ENCODE measurements around the gene LCLAT1.
"Not testable (repeated sequence)": the region's sequence is repeated elsewhere in the genome, so short reads cannot be mapped to it uniquely, and the experiment has no call there.

Gene LCLAT1

GRCh38 chr2:30465171-30465545, 18.1 kb downstream of the LCLAT1 start:
- Histone ChIP-seq H3K4me1 (ENCODE audit: control insufficient read depth in 1 of 2, insufficient read depth in 2 of 2, low read length in 2 of 2) (peaks cover 0 to 7% of the 10 kb centered on the region in 2 donors), H3K9me3 (ENCODE audit: control insufficient read depth in 1 of 2, low read length in 2 of 2) (no peaks in the 10 kb centered on the region), H3K36me3 (ENCODE audit: control insufficient read depth in 1 of 2, insufficient read depth in 2 of 2, low read length in 2 of 2) (peaks cover 0 to 2% of the 10 kb centered on the region in 2 donors), H3K27me3 (ENCODE audit: control insufficient read depth in 1 of 2, insufficient read depth in 2 of 2, low read length in 2 of 2) (no peaks in the 10 kb centered on the region), H3K9ac (ENCODE audit: low read depth in 1 of 2, low read length in 2 of 2) (no peak overlapping the region), H3K4me3 (ENCODE audit: low read depth in 1 of 2, low read length in 2 of 2) (peak overlapping the region in 1 of 2 donors; percentile 11), H3K27ac (ENCODE audit: low read depth, low read length) (no peak overlapping the region)

- H3K9ac ChIP-seq (ENCODE audit: low read depth in 1 of 2, low read length in 2 of 2): no peak overlapping the region
- H3K4me1 ChIP-seq (ENCODE audit: control insufficient read depth in 1 of 2, insufficient read depth in 2 of 2, low read length in 2 of 2): peaks cover 0 to 7% of the 10 kb centered on the region in 2 donors
- no peak overlapping the region for H3K27ac ChIP-seq (ENCODE audit: low read depth, low read length)
- H3K27me3 ChIP-seq (ENCODE audit: control insufficient read depth in 1 of 2, insufficient read depth in 2 of 2, low read length in 2 of 2): no peaks in the 10 kb centered on the region
- H3K9me3 ChIP-seq (ENCODE audit: control insufficient read depth in 1 of 2, low read length in 2 of 2): no peaks in the 10 kb centered on the region
- no peak overlapping the region for H3K4me3 ChIP-seq (ENCODE audit: low read depth in 1 of 2, low read length in 2 of 2)
- no peaks in the 10 kb centered on the region for H3K36me3 ChIP-seq (ENCODE audit: control insufficient read depth in 1 of 2, insufficient read depth in 2 of 2, low read length in 2 of 2)
These were observed 19.2 kb downstream of the LCLAT1 start for GRCh38 chr2:30466216-30466615.

GRCh38 chr2:30467062-30467826, 20.2 kb downstream of the LCLAT1 start:
- H3K4me1 ChIP-seq (ENCODE audit: control insufficient read depth in 1 of 2, insufficient read depth in 2 of 2, low read length in 2 of 2); H3K27ac ChIP-seq (ENCODE audit: low read depth, low read length); H3K27me3 ChIP-seq (ENCODE audit: control insufficient read depth in 1 of 2, insufficient read depth in 2 of 2, low read length in 2 of 2); H3K9ac ChIP-seq (ENCODE audit: low read depth in 1 of 2, low read length in 2 of 2); H3K4me3 ChIP-seq (ENCODE audit: low read depth in 1 of 2, low read length in 2 of 2); H3K9me3 ChIP-seq (ENCODE audit: control insufficient read depth in 1 of 2, low read length in 2 of 2); H3K36me3 ChIP-seq (ENCODE audit: control insufficient read depth in 1 of 2, insufficient read depth in 2 of 2, low read length in 2 of 2): not testable (repeated sequence)

GRCh38 chr2:30470426-30470825, 23.4 kb downstream of the LCLAT1 start:
- H3K27ac ChIP-seq (ENCODE audit: low read depth, low read length): no peak overlapping the region
- no peak overlapping the region for H3K9ac ChIP-seq (ENCODE audit: low read depth in 1 of 2, low read length in 2 of 2)
- no peaks in the 10 kb centered on the region for H3K9me3 ChIP-seq (ENCODE audit: control insufficient read depth in 1 of 2, low read length in 2 of 2)
- peaks cover 0 to under 1% of the 10 kb centered on the region in 2 donors for H3K4me1 ChIP-seq (ENCODE audit: control insufficient read depth in 1 of 2, insufficient read depth in 2 of 2, low read length in 2 of 2)
- H3K36me3 ChIP-seq (ENCODE audit: control insufficient read depth in 1 of 2, insufficient read depth in 2 of 2, low read length in 2 of 2): no peaks in the 10 kb centered on the region
- H3K4me3 ChIP-seq (ENCODE audit: low read depth in 1 of 2, low read length in 2 of 2): no peak overlapping the region
- no peaks in the 10 kb centered on the region for H3K27me3 ChIP-seq (ENCODE audit: control insufficient read depth in 1 of 2, insufficient read depth in 2 of 2, low read length in 2 of 2)

GRCh38 chr2:30472326-30472725, 25.3 kb downstream of the LCLAT1 start:
- Histone ChIP-seq H3K9ac (ENCODE audit: low read depth in 1 of 2, low read length in 2 of 2) (no peak overlapping the region), H3K27me3 (ENCODE audit: control insufficient read depth in 1 of 2, insufficient read depth in 2 of 2, low read length in 2 of 2) (no peaks in the 10 kb centered on the region), H3K27ac (ENCODE audit: low read depth, low read length) (no peak overlapping the region), H3K9me3 (ENCODE audit: control insufficient read depth in 1 of 2, low read length in 2 of 2) (no peaks in the 10 kb centered on the region), H3K4me1 (ENCODE audit: control insufficient read depth in 1 of 2, insufficient read depth in 2 of 2, low read length in 2 of 2) (no peaks in the 10 kb centered on the region), H3K4me3 (ENCODE audit: low read depth in 1 of 2, low read length in 2 of 2) (no peak overlapping the region), H3K36me3 (ENCODE audit: control insufficient read depth in 1 of 2, insufficient read depth in 2 of 2, low read length in 2 of 2) (no peaks in the 10 kb centered on the region)

- peaks cover 0 to 4% of the 10 kb centered on the region in 2 donors for H3K36me3 ChIP-seq (ENCODE audit: control insufficient read depth in 1 of 2, insufficient read depth in 2 of 2, low read length in 2 of 2)
- H3K27ac ChIP-seq (ENCODE audit: low read depth, low read length): no peak overlapping the region
- no peaks in the 10 kb centered on the region for H3K9me3 ChIP-seq (ENCODE audit: control insufficient read depth in 1 of 2, low read length in 2 of 2)
- H3K4me3 ChIP-seq (ENCODE audit: low read depth in 1 of 2, low read length in 2 of 2): no peak overlapping the region
- no peaks in the 10 kb centered on the region for H3K27me3 ChIP-seq (ENCODE audit: control insufficient read depth in 1 of 2, insufficient read depth in 2 of 2, low read length in 2 of 2)
- no peak overlapping the region for H3K9ac ChIP-seq (ENCODE audit: low read depth in 1 of 2, low read length in 2 of 2)
- H3K4me1 ChIP-seq (ENCODE audit: control insufficient read depth in 1 of 2, insufficient read depth in 2 of 2, low read length in 2 of 2): peaks cover 2% of the 10 kb centered on the region in 2 donors
These were observed 28.5 kb downstream of the LCLAT1 start for GRCh38 chr2:30475542-30475941.

- Histone ChIP-seq H3K27me3 (ENCODE audit: control insufficient read depth in 1 of 2, insufficient read depth in 2 of 2, low read length in 2 of 2) (no peaks in the 10 kb centered on the region), H3K4me1 (ENCODE audit: control insufficient read depth in 1 of 2, insufficient read depth in 2 of 2, low read length in 2 of 2) (peaks cover 12 to 13% of the 10 kb centered on the region in 2 donors), H3K4me3 (ENCODE audit: low read depth in 1 of 2, low read length in 2 of 2) (no peak overlapping the region), H3K27ac (ENCODE audit: low read depth, low read length) (no peak overlapping the region), H3K9ac (ENCODE audit: low read depth in 1 of 2, low read length in 2 of 2) (no peak overlapping the region), H3K9me3 (ENCODE audit: control insufficient read depth in 1 of 2, low read length in 2 of 2) (no peaks in the 10 kb centered on the region), H3K36me3 (ENCODE audit: control insufficient read depth in 1 of 2, insufficient read depth in 2 of 2, low read length in 2 of 2) (peaks cover 0 to 4% of the 10 kb centered on the region in 2 donors)
These were observed 29.6 kb downstream of the LCLAT1 start for GRCh38 chr2:30476636-30477035.

GRCh38 chr2:30480703-30481322, 33.8 kb downstream of the LCLAT1 start:
- Histone ChIP-seq H3K36me3 (ENCODE audit: control insufficient read depth in 1 of 2, insufficient read depth in 2 of 2, low read length in 2 of 2) (peaks cover 0 to 4% of the 10 kb centered on the region in 2 donors), H3K9me3 (ENCODE audit: control insufficient read depth in 1 of 2, low read length in 2 of 2) (no peaks in the 10 kb centered on the region), H3K27ac (ENCODE audit: low read depth, low read length) (no peak overlapping the region), H3K27me3 (ENCODE audit: control insufficient read depth in 1 of 2, insufficient read depth in 2 of 2, low read length in 2 of 2) (no peaks in the 10 kb centered on the region), H3K4me1 (ENCODE audit: control insufficient read depth in 1 of 2, insufficient read depth in 2 of 2, low read length in 2 of 2) (peaks cover 15 to 18% of the 10 kb centered on the region in 2 donors), H3K9ac (ENCODE audit: low read depth in 1 of 2, low read length in 2 of 2) (no peak overlapping the region), H3K4me3 (ENCODE audit: low read depth in 1 of 2, low read length in 2 of 2) (no peak overlapping the region)

GRCh38 chr2:30481323-30481800, 34.3 kb downstream of the LCLAT1 start:
- Histone ChIP-seq H3K4me1 (ENCODE audit: control insufficient read depth in 1 of 2, insufficient read depth in 2 of 2, low read length in 2 of 2) (peaks cover 15 to 18% of the 10 kb centered on the region in 2 donors), H3K27ac (ENCODE audit: low read depth, low read length) (no peak overlapping the region), H3K9me3 (ENCODE audit: control insufficient read depth in 1 of 2, low read length in 2 of 2) (no peaks in the 10 kb centered on the region), H3K9ac (ENCODE audit: low read depth in 1 of 2, low read length in 2 of 2) (no peak overlapping the region), H3K36me3 (ENCODE audit: control insufficient read depth in 1 of 2, insufficient read depth in 2 of 2, low read length in 2 of 2) (peaks cover 0 to 4% of the 10 kb centered on the region in 2 donors), H3K27me3 (ENCODE audit: control insufficient read depth in 1 of 2, insufficient read depth in 2 of 2, low read length in 2 of 2) (no peaks in the 10 kb centered on the region), H3K4me3 (ENCODE audit: low read depth in 1 of 2, low read length in 2 of 2) (no peak overlapping the region)

- no peaks in the 10 kb centered on the region for H3K27me3 ChIP-seq (ENCODE audit: control insufficient read depth in 1 of 2, insufficient read depth in 2 of 2, low read length in 2 of 2)
- peaks cover 15 to 18% of the 10 kb centered on the region in 2 donors for H3K4me1 ChIP-seq (ENCODE audit: control insufficient read depth in 1 of 2, insufficient read depth in 2 of 2, low read length in 2 of 2)
- no peaks in the 10 kb centered on the region for H3K9me3 ChIP-seq (ENCODE audit: control insufficient read depth in 1 of 2, low read length in 2 of 2)
- no peak overlapping the region for H3K9ac ChIP-seq (ENCODE audit: low read depth in 1 of 2, low read length in 2 of 2)
- H3K4me3 ChIP-seq (ENCODE audit: low read depth in 1 of 2, low read length in 2 of 2): no peak overlapping the region
- H3K36me3 ChIP-seq (ENCODE audit: control insufficient read depth in 1 of 2, insufficient read depth in 2 of 2, low read length in 2 of 2): peaks cover 0 to 4% of the 10 kb centered on the region in 2 donors
- no peak overlapping the region for H3K27ac ChIP-seq (ENCODE audit: low read depth, low read length)
These were observed 35.0 kb downstream of the LCLAT1 start for GRCh38 chr2:30482011-30482410.

Data from duodenal mucosa (tissue), 2 donors.